Activated T-cell treated with anti-CD3 and anti-CD28 coated beads, Interleukin-2, amount 50 U/mL, for 4 hours (primary cell): ENCODE data around the gene NNAT. TPM values are rescaled to one million over a fixed set of nuclear protein-coding genes. Genes with fewer than 3 reads are reported as not detected.
A peak's percentile ranks its signal among the peaks of the same experiment; 100 is the strongest.

Experiments used
- ATAC-seq, 2 donors: fragments of 200-7000 bp; cut with Tn5 transposase; one replicate each; pipeline ENCODE4 v1.10.0; 2021
- DNase-seq: peaks from one replicate; pipeline ENCODE4 v3.0.0-alpha.2; 2020
- H3K27me3 Mint-ChIP-seq: one replicate; pipeline ENCODE4 v1.8.0; 2021; ENCODE audit warnings: low read depth, mixed read lengths
- H3K36me3 Mint-ChIP-seq: one replicate; pipeline ENCODE4 v1.8.0; 2022; ENCODE audit warnings: mixed read lengths; ENCODE audit not compliant: insufficient read depth
- H3K4me1 Mint-ChIP-seq: one replicate; pipeline ENCODE4 v1.8.0; 2021; ENCODE audit warnings: low read depth, mixed read lengths
- H3K4me3 Mint-ChIP-seq: one replicate; pipeline ENCODE4 v1.8.0; 2021; ENCODE audit warnings: mild to moderate bottlenecking, moderate library complexity, mixed read lengths
- H3K9me3 Mint-ChIP-seq: one replicate; pipeline ENCODE4 v1.8.0; 2021; ENCODE audit warnings: mixed read lengths
- total RNA-seq, 3 donors: library from RNA; stranded (reverse); gene quantifications; one replicate each; pipeline ENCODE4 v1.2.1, GENCODE V29; 2021

The NNAT gene
- total RNA-seq, 3 donors from 2014 or later: 0.42 TPM; not detected in 2

DNA sequence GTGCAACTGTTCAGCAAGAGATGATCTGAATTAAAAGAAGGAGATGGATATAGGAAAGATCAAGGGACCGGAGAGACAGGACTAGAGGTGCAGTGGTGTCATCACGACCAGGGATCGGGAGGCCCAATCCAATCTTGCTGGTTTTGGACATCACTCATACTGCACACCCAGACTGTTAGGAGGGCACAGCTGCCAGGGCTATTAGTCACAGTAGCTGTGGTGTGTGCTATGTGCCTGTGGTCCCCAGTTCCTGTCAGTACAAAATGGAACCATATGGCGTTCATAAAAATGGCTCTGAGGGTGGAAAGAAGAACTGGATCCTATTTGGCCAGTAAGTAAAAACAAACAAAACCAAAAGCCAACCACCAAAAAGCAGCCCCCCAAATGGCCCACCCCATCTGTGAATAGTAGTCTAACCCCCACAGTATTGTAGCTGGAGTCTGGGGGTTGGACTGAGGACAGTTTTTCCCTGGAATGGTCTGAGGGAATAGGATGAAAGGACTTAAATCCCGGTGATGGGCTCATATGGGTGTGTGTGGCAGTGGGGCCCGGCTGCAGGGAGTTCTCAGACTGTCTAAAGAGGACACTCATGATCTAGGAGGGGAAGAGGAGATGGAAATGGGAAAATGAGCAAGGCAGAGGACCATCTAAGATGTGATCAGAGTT is 9.3 kb upstream of the NNAT start:
- H3K4me1 Mint-ChIP-seq: peaks cover 6% of the 10 kb centered on the region
- peaks cover 35% of the 10 kb centered on the region for H3K36me3 Mint-ChIP-seq
- no peak for DNase-seq
- H3K27me3 Mint-ChIP-seq: no peaks in the 10 kb centered on the region
- ATAC-seq: no peak
- no peaks in the 10 kb centered on the region for H3K9me3 Mint-ChIP-seq
- H3K4me3 Mint-ChIP-seq: no peak overlapping the region

DNA sequence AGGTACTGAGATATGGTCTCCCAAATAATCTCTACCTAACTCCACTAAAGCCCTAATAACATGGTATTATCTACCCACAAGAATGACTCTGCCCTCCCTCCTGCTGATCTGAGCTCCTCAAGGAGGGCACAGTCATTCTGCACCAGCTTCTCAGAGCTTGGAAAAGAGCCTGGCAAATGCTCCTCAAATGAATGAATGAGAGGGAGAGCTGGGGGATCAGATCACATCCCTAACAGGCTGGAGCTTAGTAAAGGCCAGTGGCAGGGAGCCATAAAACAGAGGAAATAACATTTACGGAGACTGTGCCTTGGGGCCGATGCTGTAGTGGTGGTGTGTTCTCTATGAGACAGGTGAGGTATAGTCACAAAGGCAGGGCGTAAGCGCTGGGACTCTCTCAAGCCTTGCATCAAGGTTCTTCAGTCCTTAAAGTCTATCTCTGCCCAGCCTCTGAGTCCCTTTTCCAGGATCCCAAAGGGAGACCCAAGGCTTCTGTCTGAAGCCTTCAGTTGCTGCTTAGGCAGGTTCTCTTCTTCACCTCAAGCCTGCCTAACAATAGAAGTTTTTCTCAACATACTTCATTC is 7.2 kb upstream of the NNAT start:
- no peak for DNase-seq
- H3K36me3 Mint-ChIP-seq: peaks cover 50% of the 10 kb centered on the region
- H3K4me3 Mint-ChIP-seq: no peak overlapping the region
- H3K4me1 Mint-ChIP-seq: peaks cover 15% of the 10 kb centered on the region
- ATAC-seq: no peak
- no peaks in the 10 kb centered on the region for H3K9me3 Mint-ChIP-seq
- H3K27me3 Mint-ChIP-seq: no peaks in the 10 kb centered on the region

DNA sequence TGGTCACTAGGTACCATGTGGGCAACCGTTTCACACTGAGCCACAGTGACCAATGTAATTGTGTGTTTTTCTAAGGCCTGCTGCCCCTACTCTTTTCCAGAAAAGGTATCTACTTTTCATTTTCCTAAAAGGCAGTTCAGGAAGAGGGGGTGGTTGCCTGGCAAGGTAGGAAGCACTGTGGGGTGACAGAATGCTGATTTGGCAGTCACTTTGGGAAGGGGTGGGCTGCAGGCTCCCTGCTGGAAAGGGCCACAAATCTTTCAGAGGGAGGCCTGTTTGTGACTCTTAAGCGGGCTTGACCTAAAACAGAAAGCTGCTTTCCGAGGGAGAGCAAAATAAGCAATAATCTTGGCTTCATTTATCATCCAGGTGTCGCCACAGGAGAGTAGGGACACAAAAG is 5.2 kb upstream of the NNAT start:
- Mint-ChIP-seq H3K9me3 (no peaks in the 10 kb centered on the region), H3K4me3 (no peak overlapping the region), H3K27me3 (no peaks in the 10 kb centered on the region), H3K4me1 (peaks cover 24% of the 10 kb centered on the region), H3K36me3 (peaks cover 49% of the 10 kb centered on the region)
- no peak for DNase-seq
- ATAC-seq: no peak

DNA sequence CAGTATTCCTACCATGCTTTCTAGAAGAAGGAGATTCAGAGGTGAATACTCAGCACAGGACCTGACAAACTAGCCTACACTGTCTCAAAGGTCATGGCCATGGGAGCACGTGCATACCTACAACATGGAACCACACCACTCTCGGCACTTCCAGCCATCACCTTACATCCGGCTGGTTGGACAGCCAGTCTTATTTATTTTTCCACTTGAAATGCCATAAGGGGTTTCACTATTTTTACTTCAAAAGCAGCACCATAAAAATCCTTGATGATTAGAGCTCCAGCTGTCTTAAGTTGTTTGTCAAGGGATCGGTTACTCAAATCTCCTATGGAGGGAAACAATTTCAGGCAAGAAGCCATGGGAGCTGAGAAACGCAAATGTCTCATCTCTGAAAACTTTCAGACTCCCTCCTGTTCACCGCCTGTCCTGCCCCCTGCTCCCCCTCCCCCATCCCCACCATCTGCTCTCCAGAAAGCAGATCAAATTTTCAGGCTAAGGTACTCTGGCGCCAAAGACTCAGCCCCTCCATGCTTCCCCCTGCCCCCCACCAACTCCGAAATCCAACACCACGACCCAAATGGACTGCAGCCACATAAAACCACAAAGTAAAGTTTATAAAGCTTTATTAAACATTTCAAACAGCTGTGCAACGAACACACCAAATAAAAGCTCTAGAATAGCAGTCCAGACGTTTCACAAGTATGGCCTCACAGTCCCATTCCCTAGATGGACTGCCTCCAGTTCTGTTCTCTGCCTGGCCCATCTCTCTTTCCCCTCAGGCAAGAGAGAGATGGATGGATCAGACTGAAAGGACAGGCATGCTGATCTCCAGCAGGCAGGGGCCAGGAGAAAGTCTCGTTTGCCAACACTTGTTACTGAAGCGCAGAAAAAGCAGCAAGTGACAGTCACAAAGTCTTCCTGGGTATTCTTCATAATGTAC is 4.0 kb upstream of the NNAT start:
- H3K36me3 Mint-ChIP-seq: peaks cover 41% of the 10 kb centered on the region
- no peaks in the 10 kb centered on the region for H3K9me3 Mint-ChIP-seq
- peaks cover 27% of the 10 kb centered on the region for H3K4me1 Mint-ChIP-seq
- no peaks in the 10 kb centered on the region for H3K27me3 Mint-ChIP-seq
- no peak overlapping the region for H3K4me3 Mint-ChIP-seq
- DNase-seq (no peak), ATAC-seq (no peak)

DNA sequence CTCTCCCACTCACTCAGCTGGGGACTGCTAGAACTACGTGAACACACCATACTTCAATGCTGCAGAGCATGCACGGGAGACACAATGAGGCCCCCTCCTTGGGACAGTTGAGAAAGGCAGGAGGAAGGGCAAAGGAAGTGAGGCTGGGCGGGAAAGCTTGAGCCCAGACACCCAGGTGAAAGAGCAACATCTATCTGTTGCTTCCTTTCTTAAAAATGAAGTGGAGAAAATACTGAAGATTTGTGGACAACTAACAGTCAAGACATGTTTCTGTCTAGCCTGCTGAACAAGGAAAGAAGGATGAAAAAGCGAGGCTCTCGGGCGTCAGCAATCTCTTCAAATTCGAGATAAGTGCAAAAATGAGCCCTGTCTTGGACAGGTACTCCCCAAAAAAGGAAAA is 3.0 kb upstream of the NNAT start:
- DNase-seq (no peak), ATAC-seq (no peak)
- no peaks in the 10 kb centered on the region for H3K27me3 Mint-ChIP-seq
- peaks cover 26% of the 10 kb centered on the region for H3K4me1 Mint-ChIP-seq
- no peak overlapping the region for H3K4me3 Mint-ChIP-seq
- peaks cover 36% of the 10 kb centered on the region for H3K36me3 Mint-ChIP-seq
- H3K9me3 Mint-ChIP-seq: no peaks in the 10 kb centered on the region

DNA sequence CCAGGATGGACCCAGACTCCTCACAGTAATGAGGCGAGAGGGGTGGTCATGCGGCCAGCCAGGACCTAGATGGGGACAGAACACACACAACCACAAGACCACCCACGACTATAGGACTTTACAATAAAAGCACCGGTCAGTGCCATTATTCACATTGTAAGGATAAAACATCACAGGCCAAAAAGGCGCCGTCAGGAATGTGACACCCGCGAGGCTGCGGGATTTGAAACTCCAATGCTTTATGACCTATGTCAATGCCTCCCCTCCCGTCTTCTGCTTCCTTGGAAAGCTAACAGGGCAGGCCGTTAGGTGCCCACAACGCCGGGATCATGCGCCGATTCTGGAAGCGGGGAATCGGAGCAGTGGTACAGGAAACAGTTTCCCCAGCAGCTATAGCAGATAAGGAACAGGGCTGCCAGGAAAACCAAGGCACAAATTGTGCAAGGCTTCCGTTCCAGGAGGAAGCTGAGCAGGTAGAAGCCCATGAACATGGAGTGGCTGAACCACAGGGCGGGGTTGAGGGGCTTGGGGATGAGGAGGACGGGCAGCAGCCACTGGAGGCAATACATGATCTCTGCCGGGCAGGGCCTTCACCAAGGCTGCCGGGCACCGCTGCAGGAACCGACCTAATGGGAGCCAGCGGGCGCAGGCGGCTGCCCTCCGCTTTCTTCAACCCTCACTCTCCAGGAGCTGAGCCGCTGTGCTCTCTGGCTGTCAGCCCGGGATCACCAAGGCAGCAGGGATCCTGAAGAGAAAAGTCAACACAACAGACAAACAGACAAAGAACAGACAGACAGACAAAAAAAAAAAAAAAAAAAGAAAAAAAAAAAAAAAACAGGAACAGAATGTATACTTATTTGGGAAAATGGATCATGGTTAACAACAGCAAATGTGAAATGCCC is 2.2 kb upstream of the NNAT start:
- Mint-ChIP-seq H3K27me3 (no peaks in the 10 kb centered on the region), H3K4me3 (no peak overlapping the region), H3K36me3 (peaks cover 35% of the 10 kb centered on the region), H3K4me1 (peaks cover 33% of the 10 kb centered on the region), H3K9me3 (no peaks in the 10 kb centered on the region)
- DNase-seq (no peak), ATAC-seq (no peak)

DNA sequence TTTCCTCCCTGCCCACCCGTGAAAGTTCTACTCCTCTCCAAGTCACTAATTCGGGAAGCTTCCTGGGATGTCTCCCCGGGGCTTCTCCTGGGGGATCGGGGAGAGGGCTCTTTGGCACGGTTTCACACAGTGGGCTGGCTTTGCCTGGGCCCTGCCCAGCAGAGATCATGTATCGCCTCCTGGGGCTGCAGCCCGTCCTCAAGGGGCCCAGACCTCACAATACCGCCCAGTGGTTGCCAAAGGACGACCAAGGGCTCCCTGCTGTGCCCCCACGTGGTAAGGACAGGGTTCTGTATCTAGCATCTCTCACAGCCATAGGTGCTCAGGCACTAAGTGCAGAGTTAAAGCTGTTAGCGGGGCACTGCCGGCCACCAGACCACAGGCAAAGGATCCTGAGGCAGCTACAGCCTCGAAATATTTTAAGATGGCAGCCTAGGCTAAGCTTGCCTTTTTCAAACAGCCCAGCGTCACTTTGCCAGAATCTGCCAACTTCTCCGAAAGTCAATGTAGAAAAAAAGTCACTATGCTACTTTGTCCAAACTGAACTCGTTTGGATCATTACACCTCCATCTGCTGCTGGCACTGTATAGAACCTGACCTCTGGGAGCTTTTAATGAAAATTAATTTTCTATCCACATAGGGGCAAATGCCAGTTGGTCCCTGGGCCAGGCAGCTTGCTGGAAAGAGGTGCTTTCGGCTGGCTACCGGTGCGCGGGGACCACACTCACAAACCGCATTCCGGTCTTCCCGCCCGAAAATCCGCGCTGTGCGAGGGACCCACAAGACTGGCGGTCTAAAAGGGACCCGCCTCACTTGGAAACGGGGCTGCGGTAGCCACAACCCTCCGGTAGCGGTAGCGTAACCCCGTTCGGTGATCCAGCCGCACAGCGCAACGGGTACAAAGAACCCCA is 1.3 kb upstream of the NNAT start:
- H3K4me3 Mint-ChIP-seq: no peak overlapping the region
- H3K4me1 Mint-ChIP-seq: peaks cover 42% of the 10 kb centered on the region
- H3K36me3 Mint-ChIP-seq: peaks cover 32% of the 10 kb centered on the region
- ATAC-seq: no peak
- no peaks in the 10 kb centered on the region for H3K9me3 Mint-ChIP-seq
- DNase-seq: no peak
- no peaks in the 10 kb centered on the region for H3K27me3 Mint-ChIP-seq

DNA sequence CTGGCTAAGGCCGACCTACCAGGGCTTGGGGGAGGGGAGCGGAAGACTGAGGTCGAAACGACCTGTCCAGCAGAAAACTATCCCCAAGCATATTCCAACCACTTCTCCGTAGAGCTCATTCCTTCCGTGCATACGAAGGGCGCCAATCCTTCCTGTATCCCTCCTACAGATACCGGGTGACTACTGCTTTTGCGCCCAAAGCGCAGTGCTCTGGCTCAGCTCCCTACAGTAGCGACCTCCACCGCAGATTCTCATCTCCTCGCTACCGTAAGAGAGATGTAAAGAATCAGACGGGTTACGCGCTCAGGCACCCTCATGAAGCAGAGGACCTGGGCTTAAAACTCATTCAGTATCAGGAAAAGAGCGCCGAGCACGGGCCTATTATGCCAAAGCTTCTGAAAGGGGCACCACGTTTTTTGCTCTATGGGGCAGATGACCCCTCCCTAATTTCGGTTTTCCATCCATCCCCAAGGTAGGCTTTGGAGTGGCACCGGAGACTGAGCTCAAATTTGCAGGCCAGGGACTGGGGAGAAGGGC is 563 bp upstream of the NNAT start:
- no peak for DNase-seq
- Mint-ChIP-seq H3K4me1 (peaks cover 49% of the 10 kb centered on the region), H3K9me3 (no peaks in the 10 kb centered on the region), H3K36me3 (peaks cover 28% of the 10 kb centered on the region), H3K27me3 (no peaks in the 10 kb centered on the region), H3K4me3 (peak overlapping the region; percentile 58)
- peak in 1 of 2 donors; percentile 33 for ATAC-seq

DNA sequence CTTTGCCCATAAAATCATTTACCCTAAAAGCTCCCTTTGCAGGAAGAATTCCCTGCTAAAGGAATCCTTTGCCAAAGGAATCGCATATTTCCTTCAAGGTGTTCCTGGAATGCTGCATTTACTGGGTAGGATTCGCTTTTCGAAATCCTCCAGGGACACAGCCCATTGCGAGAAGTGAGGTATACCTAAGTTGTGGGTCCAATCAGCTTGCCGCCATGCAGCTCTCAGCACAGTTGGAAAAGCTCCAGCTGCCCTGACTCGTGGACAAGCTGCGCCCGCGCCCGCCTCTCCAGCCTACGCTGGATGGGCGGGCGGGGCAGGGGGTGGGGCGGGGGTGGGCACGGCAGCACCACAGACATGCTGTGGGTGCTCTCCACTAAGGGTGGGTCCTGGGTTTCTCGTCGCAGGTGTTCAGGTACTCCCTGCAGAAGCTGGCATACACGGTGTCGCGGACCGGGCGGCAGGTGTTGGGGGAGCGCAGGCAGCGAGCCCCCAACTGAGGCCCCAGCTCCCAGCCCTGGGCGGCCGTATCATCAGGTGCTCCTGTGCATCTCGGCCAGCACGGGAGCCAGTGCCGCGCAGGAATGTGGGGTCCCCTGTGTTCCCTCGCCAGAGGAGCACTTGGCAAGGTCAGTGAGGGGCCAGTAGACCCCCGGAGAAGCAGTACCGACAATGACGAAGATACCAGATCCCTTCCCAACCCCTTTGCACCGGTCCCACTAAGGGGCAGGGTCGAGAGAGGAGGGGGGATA is 1.4 kb downstream of the NNAT start:
- Mint-ChIP-seq H3K4me1 (peaks cover 58% of the 10 kb centered on the region), H3K27me3 (no peaks in the 10 kb centered on the region)

DNA sequence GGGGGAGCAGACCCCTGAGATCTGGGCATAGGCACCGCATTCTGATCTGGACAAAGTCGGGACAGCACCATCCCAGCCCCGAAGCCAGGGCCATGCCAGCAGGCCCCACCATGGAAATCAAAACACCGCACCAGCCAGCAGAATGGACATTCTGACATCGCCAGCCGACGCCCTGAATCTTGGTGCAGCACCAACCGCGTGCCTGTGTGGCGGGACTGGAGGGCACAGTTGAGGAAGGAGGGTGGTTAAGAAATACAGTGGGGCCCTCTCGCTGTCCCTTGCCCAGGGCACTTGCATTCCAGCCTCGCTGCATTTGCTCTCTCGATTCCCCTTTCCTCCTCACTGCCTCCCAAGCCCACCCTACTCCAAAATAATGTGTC is 2.0 kb downstream of the NNAT start:
- ATAC-seq (no peak), DNase-seq (no peak)
- H3K4me3 Mint-ChIP-seq: no peak overlapping the region
- no peaks in the 10 kb centered on the region for H3K9me3 Mint-ChIP-seq
- peaks cover 56% of the 10 kb centered on the region for H3K4me1 Mint-ChIP-seq
- H3K36me3 Mint-ChIP-seq: peaks cover 17% of the 10 kb centered on the region
- H3K27me3 Mint-ChIP-seq: no peaks in the 10 kb centered on the region

More for the DNA sequence above, 1.4 kb downstream of the NNAT start:
- ATAC-seq (no peak), DNase-seq (no peak)
- Mint-ChIP-seq H3K4me3 (no peak overlapping the region), H3K36me3 (peaks cover 23% of the 10 kb centered on the region), H3K9me3 (no peaks in the 10 kb centered on the region)

DNA sequence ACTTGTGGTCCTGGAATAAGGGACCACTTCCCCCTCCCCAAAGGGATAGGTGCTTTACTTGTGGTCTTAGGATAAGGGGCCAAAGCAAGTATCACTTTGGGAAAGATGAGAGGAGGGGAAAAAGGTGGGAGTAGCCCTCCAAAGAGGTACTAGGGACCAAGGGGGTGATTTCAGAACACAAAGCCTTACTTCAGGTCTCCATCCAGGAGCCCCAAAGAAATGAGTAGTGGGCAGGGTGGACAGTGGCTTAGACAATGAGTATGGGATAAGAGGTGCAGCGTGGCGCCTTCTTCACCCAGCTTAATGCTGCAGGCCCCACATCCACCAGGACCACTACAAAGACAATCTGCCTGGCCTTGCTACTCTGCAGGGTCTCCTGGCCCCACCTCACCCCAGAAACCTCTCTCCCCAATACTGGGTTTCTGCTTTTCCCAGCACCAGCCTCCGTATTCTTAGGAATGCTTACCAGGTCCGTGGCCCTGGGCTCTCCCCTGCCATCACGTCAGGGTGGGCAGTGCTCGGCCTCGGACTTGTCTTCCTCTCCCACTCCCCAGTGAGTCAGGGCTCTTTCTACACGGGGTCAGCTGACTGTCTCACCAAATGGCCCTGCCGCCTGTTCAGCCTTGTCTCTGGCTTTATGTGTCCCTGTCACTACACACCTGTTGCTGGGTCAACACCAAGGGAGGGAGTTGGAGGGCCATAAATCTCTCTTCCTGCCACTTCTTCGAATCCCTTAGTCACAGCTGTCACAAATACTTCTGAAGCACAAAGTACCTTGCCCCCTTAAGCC is 3.1 kb downstream of the NNAT start:
- no peak for DNase-seq
- H3K4me1 Mint-ChIP-seq: peaks cover 56% of the 10 kb centered on the region

More for the DNA sequence above, 3.1 kb downstream of the NNAT start:
- H3K27me3 Mint-ChIP-seq: no peaks in the 10 kb centered on the region
- H3K36me3 Mint-ChIP-seq: peaks cover 7% of the 10 kb centered on the region
- no peaks in the 10 kb centered on the region for H3K9me3 Mint-ChIP-seq
- no peak for ATAC-seq
- no peak overlapping the region for H3K4me3 Mint-ChIP-seq
